Suprapubic skin (tissue), 4 donors: ENCODE results near the gene FAM81A.
A peak's percentile ranks its signal among the peaks of the same experiment; 100 is the strongest.

Experiments
- POLR2A ChIP-seq, 2 donors: fragments of 450-650 bp; IDR thresholded peaks; one replicate each; pipeline ENCODE4 v1.6.1; 2017; ENCODE audit warnings: antibody characterized with exemption in 2 of 2, mild to moderate bottlenecking in 2 of 2, moderate library complexity in 2 of 2
- POLR2AphosphoS5 ChIP-seq, 3 donors: sonication (generic); formaldehyde crosslinking; IDR thresholded peaks; one replicate each; pipeline ENCODE4 v1.6.1; 2017; ENCODE audit warnings: antibody characterized with exemption in 3 of 3
- TF ChIP-seq, protein P1 (sequence below), 2 donors: fragments of 200-600 bp in 1 of 2; fragments of 450-650 bp in 1 of 2; sonication (generic) in 1 of 2; IDR thresholded peaks; one replicate each; pipeline ENCODE4 v1.5.1; 2016 to 2019; ENCODE audit warnings: antibody characterized with exemption in 2 of 2, mild to moderate bottlenecking in 1 of 2, moderate library complexity in 1 of 2

DNA sequence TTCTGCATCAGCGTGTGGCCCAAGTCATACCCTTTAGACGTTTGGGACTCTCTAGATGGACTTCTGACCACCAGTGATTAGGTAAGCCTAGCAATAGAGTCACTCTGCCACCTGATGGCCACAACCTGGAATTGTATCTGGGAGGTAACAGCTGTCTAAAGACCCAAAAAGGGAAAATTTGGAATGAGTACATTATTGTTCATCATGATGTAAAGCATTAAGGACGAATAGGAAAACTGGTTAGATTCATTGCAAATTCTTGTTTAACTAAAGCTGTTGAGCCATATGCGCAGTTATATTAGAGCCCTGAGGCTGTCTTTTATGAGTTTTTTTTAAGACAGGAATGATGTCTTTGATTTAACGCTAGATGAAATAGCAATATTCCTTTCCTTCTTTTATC is 63.6 kb downstream of the FAM81A start:
- TF ChIP-seq, protein P1, sequence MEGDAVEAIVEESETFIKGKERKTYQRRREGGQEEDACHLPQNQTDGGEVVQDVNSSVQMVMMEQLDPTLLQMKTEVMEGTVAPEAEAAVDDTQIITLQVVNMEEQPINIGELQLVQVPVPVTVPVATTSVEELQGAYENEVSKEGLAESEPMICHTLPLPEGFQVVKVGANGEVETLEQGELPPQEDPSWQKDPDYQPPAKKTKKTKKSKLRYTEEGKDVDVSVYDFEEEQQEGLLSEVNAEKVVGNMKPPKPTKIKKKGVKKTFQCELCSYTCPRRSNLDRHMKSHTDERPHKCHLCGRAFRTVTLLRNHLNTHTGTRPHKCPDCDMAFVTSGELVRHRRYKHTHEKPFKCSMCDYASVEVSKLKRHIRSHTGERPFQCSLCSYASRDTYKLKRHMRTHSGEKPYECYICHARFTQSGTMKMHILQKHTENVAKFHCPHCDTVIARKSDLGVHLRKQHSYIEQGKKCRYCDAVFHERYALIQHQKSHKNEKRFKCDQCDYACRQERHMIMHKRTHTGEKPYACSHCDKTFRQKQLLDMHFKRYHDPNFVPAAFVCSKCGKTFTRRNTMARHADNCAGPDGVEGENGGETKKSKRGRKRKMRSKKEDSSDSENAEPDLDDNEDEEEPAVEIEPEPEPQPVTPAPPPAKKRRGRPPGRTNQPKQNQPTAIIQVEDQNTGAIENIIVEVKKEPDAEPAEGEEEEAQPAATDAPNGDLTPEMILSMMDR (IDR thresholded peaks at IDR 0.05), result peak; percentile 6 to 30
- no peak for TF ChIP-seq POLR2AphosphoS5 (IDR thresholded peaks at IDR 0.05)
- TF ChIP-seq POLR2A (IDR thresholded peaks at IDR 0.05), result no peak
